Upper lobe of left lung (tissue), 6 donors: Measurements from ENCODE around the gene CEBPA. TPM values are rescaled to one million over a fixed set of nuclear protein-coding genes. Genes with fewer than 3 reads are reported as not detected.

ENCODE experiments used
- ATAC-seq, 2 donors: fragments of 200-7000 bp; cut with Tn5 transposase; one replicate each; pipeline ENCODE4 v1.9.1; 2022; ENCODE audit warnings: mild to moderate bottlenecking in 2 of 2, moderate library complexity in 2 of 2; ENCODE audit not compliant: low FRiP score in 2 of 2
- DNase-seq, 2 donors: peaks; one replicate each; pipeline ENCODE4 v3.0.0-alpha.2; 2019 to 2020
- H3K27ac ChIP-seq, 4 donors: fragments of 200-600 bp; sonication (generic); one replicate each; pipeline ENCODE4 v1.5.1; 2016 to 2019
- H3K27me3 ChIP-seq, 4 donors: fragments of 200-600 bp; sonication (generic); one replicate each; pipeline ENCODE4 v1.5.1; 2017 to 2019
- H3K36me3 ChIP-seq, 4 donors: fragments of 200-600 bp; sonication (generic); one replicate each; pipeline ENCODE4 v1.5.1; 2016 to 2019
- H3K4me1 ChIP-seq, 4 donors: fragments of 200-600 bp; sonication (generic); one replicate each; pipeline ENCODE4 v1.5.1; 2018 to 2019
- H3K4me3 ChIP-seq, 4 donors: fragments of 200-600 bp; sonication (generic); one replicate each; pipeline ENCODE4 v1.5.1; 2017 to 2019; ENCODE audit warnings: mild to moderate bottlenecking in 2 of 4, moderate library complexity in 1 of 4
- H3K9me3 ChIP-seq, 4 donors: fragments of 200-600 bp; sonication (generic); one replicate each; pipeline ENCODE4 v1.5.1; 2018 to 2019
- CTCF ChIP-seq, 6 experiments: fragments of 450-650 bp in 4 of 6; fragments of 200-600 bp in 2 of 6; sonication (generic) in 2 of 6; IDR thresholded peaks; one replicate each; pipeline ENCODE4 v1.5.1; 2016 to 2019; ENCODE audit warnings: antibody characterized with exemption in 6 of 6
- EP300 ChIP-seq, 4 donors: sonication (generic); formaldehyde crosslinking; IDR thresholded peaks; one replicate each; pipeline ENCODE4 v1.5.1; 2017; ENCODE audit warnings: antibody characterized with exemption in 4 of 4, control low read depth in 2 of 4
- POLR2A ChIP-seq, 4 donors: fragments of 450-650 bp; IDR thresholded peaks; one replicate each; pipeline ENCODE4 v1.5.1; 2016 to 2017; ENCODE audit warnings: antibody characterized with exemption in 4 of 4, mild to moderate bottlenecking in 2 of 4
- POLR2AphosphoS5 ChIP-seq, 2 donors: sonication (generic); formaldehyde crosslinking; IDR thresholded peaks; one replicate each; pipeline ENCODE4 v1.5.1; 2017; ENCODE audit warnings: antibody characterized with exemption in 2 of 2
- WGBS, 2 donors: methylation state at CpG; one replicate each; pipeline ENCODE4 v1.1.5; 2017 to 2018; 5-methylcytosine and 5-hydroxymethylcytosine counted together
- total RNA-seq, 6 donors: library from RNA; depleted of rRNA in 4 of 6; stranded (reverse); fragments of >200 nt in 4 of 6; gene quantifications; one replicate each; pipeline versions ENCODE4 v1.1.0 to v1.2.1, GENCODE V29; 2016 to 2021
- donor health status: DM: no; HTN: no; CAD: no; lungs with moderate emphysema.
- donor health status: DM: no; HTN: yes; CAD: no; lungs with severe emphysema.

The CEBPA gene
- total RNA-seq, 6 donors from 2014 or later: 53.5 to 183 (median 109) TPM

DNA sequence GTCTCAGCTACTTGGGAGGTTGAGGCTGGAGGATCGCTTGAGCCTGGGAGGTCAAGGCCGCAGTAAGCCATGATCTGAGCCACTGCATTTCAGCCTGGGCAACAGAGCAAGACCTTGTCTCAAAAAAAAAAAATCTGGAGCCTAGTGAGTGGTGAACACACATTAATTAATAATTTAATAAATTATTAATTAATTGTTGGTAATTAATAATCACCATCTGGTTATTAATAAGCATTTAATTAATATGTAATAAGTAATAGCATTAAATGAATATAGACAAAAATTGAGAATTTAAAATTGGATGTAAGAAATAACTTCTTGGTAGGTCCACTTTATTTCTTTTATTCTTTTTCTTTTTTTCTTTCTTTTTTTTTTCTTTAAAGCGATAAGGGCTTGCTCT, 31.9 kb upstream of the CEBPA start:
- H3K4me3 ChIP-seq: no peak overlapping the region
- TF ChIP-seq POLR2AphosphoS5 (IDR thresholded peaks at IDR 0.05): no peak
- TF ChIP-seq CTCF (IDR thresholded peaks at IDR 0.05): no peak
- TF ChIP-seq POLR2A (IDR thresholded peaks at IDR 0.05): no peak
- no peak for TF ChIP-seq EP300 (IDR thresholded peaks at IDR 0.05)
- no peak overlapping the region for H3K27ac ChIP-seq
- no peaks in the 10 kb centered on the region for H3K36me3 ChIP-seq
- DNase-seq: no peak
- WGBS, 2 donors: 93 to 98% methylated on average over 3 of the region's 3 CpGs
- peaks cover 0 to 4% (median 0%) of the 10 kb centered on the region in 4 donors for H3K4me1 ChIP-seq
- H3K27me3 ChIP-seq: no peaks in the 10 kb centered on the region
- H3K9me3 ChIP-seq: no peaks in the 10 kb centered on the region
- no peak for ATAC-seq

GRCh38 chr19:33333642-33334041, 31.3 kb upstream of the CEBPA start:
- no peak for TF ChIP-seq CTCF (IDR thresholded peaks at IDR 0.05)
- TF ChIP-seq POLR2AphosphoS5 (IDR thresholded peaks at IDR 0.05): no peak
- TF ChIP-seq POLR2A (IDR thresholded peaks at IDR 0.05): no peak
- TF ChIP-seq EP300 (IDR thresholded peaks at IDR 0.05): no peak
- peaks cover 0 to 4% (median 0%) of the 10 kb centered on the region in 4 donors for H3K4me1 ChIP-seq
- WGBS, 2 donors: 76 to 83% methylated on average over 3 of the region's 3 CpGs
- ATAC-seq (no peak), DNase-seq (no peak)
- no peak overlapping the region for H3K4me3 ChIP-seq
- H3K27ac ChIP-seq: no peak overlapping the region
- no peaks in the 10 kb centered on the region for H3K36me3 ChIP-seq
- no peaks in the 10 kb centered on the region for H3K27me3 ChIP-seq
- no peaks in the 10 kb centered on the region for H3K9me3 ChIP-seq

GRCh38 chr19:33333151-33333550, 30.8 kb upstream of the CEBPA start:
- H3K36me3 ChIP-seq: no peaks in the 10 kb centered on the region
- ATAC-seq: no peak
- DNase-seq: no peak
- H3K27me3 ChIP-seq: no peaks in the 10 kb centered on the region
- no peaks in the 10 kb centered on the region for H3K9me3 ChIP-seq
- H3K27ac ChIP-seq: no peak overlapping the region
- H3K4me1 ChIP-seq: peaks cover 0 to 4% (median 0%) of the 10 kb centered on the region in 4 donors
- TF ChIP-seq CTCF (IDR thresholded peaks at IDR 0.05) (no peak), POLR2AphosphoS5 (IDR thresholded peaks at IDR 0.05) (no peak), POLR2A (IDR thresholded peaks at IDR 0.05) (no peak), EP300 (IDR thresholded peaks at IDR 0.05) (no peak)
- H3K4me3 ChIP-seq: no peak overlapping the region
- 93% methylated on average over 4 of the region's 4 CpGs for WGBS, 2 donors

DNA sequence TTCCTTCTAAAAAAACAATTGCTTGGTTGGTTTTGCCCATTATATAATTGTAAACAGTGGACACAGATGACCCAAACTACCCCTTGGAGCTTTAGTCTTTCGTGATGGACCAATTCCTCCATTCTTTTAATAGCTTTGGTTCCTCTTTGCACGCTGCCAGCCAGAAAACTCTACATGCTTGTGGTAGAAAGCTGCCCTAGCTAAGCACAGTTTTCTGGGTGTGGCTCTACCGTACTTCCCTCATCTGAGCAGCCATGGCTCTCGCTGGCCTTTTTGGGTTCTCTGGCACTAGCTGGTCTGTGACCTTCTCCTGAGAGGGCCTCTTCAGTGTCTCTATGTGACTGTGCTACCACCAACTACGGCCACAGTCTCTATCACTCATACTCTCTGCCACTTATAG, 29.9 kb upstream of the CEBPA start:
- no peak overlapping the region for H3K4me3 ChIP-seq
- H3K36me3 ChIP-seq: no peaks in the 10 kb centered on the region
- no peak for TF ChIP-seq POLR2AphosphoS5 (IDR thresholded peaks at IDR 0.05)
- TF ChIP-seq EP300 (IDR thresholded peaks at IDR 0.05): no peak
- TF ChIP-seq POLR2A (IDR thresholded peaks at IDR 0.05): no peak
- TF ChIP-seq CTCF (IDR thresholded peaks at IDR 0.05): no peak
- 53 to 71% methylated on average over 5 of the region's 5 CpGs for WGBS, 2 donors
- peak; percentile 15 to 78 for ATAC-seq
- H3K27me3 ChIP-seq: no peaks in the 10 kb centered on the region
- peak in 1 of 2 donors; percentile 41 for DNase-seq
- H3K9me3 ChIP-seq: no peaks in the 10 kb centered on the region
- peaks cover 0 to 4% (median 0%) of the 10 kb centered on the region in 4 donors for H3K4me1 ChIP-seq
- peak overlapping the region in 2 of 4 donors; percentile 48 to 51 for H3K27ac ChIP-seq

DNA sequence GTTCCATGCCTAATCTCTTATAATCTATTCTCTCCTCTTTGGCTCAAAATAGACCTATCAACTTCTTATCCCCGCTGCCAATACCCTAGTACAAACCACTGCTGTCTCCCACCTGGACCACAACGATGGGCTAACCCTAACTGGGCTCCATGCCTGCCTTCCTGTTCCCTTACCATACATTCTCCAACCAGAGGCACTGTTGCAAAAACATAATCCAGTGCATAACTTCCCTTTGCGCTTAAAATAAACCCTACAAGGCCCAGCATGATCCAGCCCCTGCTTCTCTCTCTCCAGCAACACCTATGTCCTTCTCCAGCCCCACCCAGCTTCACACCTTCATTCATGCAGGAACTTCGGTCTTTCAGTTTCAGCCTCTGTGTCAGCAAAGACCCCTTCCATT, 27.4 kb upstream of the CEBPA start:
- 60 to 75% methylated on average over 4 of the region's 4 CpGs for WGBS, 2 donors
- no peak for ATAC-seq
- H3K9me3 ChIP-seq: peaks cover 0 to 5% (median 2%) of the 10 kb centered on the region in 4 donors

More for the DNA sequence above, 27.4 kb upstream of the CEBPA start:
- TF ChIP-seq POLR2A (IDR thresholded peaks at IDR 0.05): no peak
- no peak for TF ChIP-seq POLR2AphosphoS5 (IDR thresholded peaks at IDR 0.05)
- no peak for TF ChIP-seq EP300 (IDR thresholded peaks at IDR 0.05)
- no peak for TF ChIP-seq CTCF (IDR thresholded peaks at IDR 0.05)
- DNase-seq: no peak
- Histone ChIP-seq H3K36me3 (no peaks in the 10 kb centered on the region), H3K27ac (no peak overlapping the region), H3K4me3 (no peak overlapping the region), H3K27me3 (no peaks in the 10 kb centered on the region), H3K4me1 (peaks cover 0 to 4% (median 0%) of the 10 kb centered on the region in 4 donors)
